Stimulated activated CD8-positive, alpha-beta memory T cell treated with anti-CD3 and anti-CD28 coated beads, Interleukin-12 subunit alpha, Interleukin-12 subunit beta, amount 100 ng/mL, for 24 hours (primary cell): ENCODE measurements around the gene SLC5A9.
"Not testable (repeated sequence)": the region's sequence is repeated elsewhere in the genome, so short reads cannot be mapped to it uniquely, and the experiment has no call there.

ENCODE experiments used
- DNase-seq: peaks from one replicate; pipeline ENCODE4 v3.0.0-alpha.2; 2020; ENCODE audit errors: extremely low read depth

SLC5A9 gene

GRCh38 chr1:48214366-48214765 lies 8.2 kb upstream of the SLC5A9 start:
- DNase-seq: not testable (repeated sequence)

GRCh38 chr1:48214820-48215219 lies 7.7 kb upstream of the SLC5A9 start:
- DNase-seq: no peak

- no peak for DNase-seq
Measured at GRCh38 chr1:48215222-48215621, 7.3 kb upstream of the SLC5A9 start.

- DNase-seq: no peak
Measured at GRCh38 chr1:48215889-48216288, 6.6 kb upstream of the SLC5A9 start.

GRCh38 chr1:48216313-48216712 lies 6.2 kb upstream of the SLC5A9 start:
- DNase-seq: no peak

GRCh38 chr1:48216941-48217340 lies 5.6 kb upstream of the SLC5A9 start:
- DNase-seq: no peak

GRCh38 chr1:48217856-48218255 lies 4.7 kb upstream of the SLC5A9 start:
- DNase-seq: no peak

GRCh38 chr1:48219803-48220202 lies 2.7 kb upstream of the SLC5A9 start:
- no peak for DNase-seq

GRCh38 chr1:48221122-48221521 lies 1.4 kb upstream of the SLC5A9 start:
- no peak for DNase-seq

- no peak for DNase-seq
Measured at GRCh38 chr1:48221657-48222056, 859 bp upstream of the SLC5A9 start.

- DNase-seq: no peak
Measured at GRCh38 chr1:48223366-48224240, 1.1 kb downstream of the SLC5A9 start.

- no peak for DNase-seq
Measured at GRCh38 chr1:48224791-48225190, 2.3 kb downstream of the SLC5A9 start.

GRCh38 chr1:48225579-48225978 lies 3.1 kb downstream of the SLC5A9 start:
- DNase-seq: no peak

- no peak for DNase-seq
Measured at GRCh38 chr1:48227165-48228013, 4.9 kb downstream of the SLC5A9 start.

GRCh38 chr1:48228156-48228555 lies 5.6 kb downstream of the SLC5A9 start:
- no peak for DNase-seq

- DNase-seq: no peak
Measured at GRCh38 chr1:48229317-48229716, 6.8 kb downstream of the SLC5A9 start.

- DNase-seq: no peak
Measured at GRCh38 chr1:48230236-48230635, 7.7 kb downstream of the SLC5A9 start.

GRCh38 chr1:48232722-48233121 lies 10.2 kb downstream of the SLC5A9 start:
- no peak for DNase-seq

GRCh38 chr1:48233666-48234485 lies 11.4 kb downstream of the SLC5A9 start:
- no peak for DNase-seq

- DNase-seq: no peak
Measured at GRCh38 chr1:48235652-48236051, 13.1 kb downstream of the SLC5A9 start.

GRCh38 chr1:48236716-48237470 lies 14.4 kb downstream of the SLC5A9 start:
- no peak for DNase-seq
